Suprapubic skin (tissue), 4 donors: Measurements from ENCODE around the gene GPAM.

Experiments used
- CTCF ChIP-seq, 2 donors: fragments of 200-600 bp in 1 of 2; fragments of 450-650 bp in 1 of 2; sonication (generic) in 1 of 2; IDR thresholded peaks; one replicate each; pipeline ENCODE4 v1.5.1; 2016 to 2019; ENCODE audit warnings: antibody characterized with exemption in 2 of 2, mild to moderate bottlenecking in 1 of 2, moderate library complexity in 1 of 2
- EP300 ChIP-seq: sonication (generic); formaldehyde crosslinking; IDR thresholded peaks from one replicate; pipeline ENCODE4 v1.6.1; 2017; ENCODE audit warnings: antibody characterized with exemption
- POLR2A ChIP-seq, 2 donors: fragments of 450-650 bp; IDR thresholded peaks; one replicate each; pipeline ENCODE4 v1.6.1; 2017; ENCODE audit warnings: antibody characterized with exemption in 2 of 2, mild to moderate bottlenecking in 2 of 2, moderate library complexity in 2 of 2
- POLR2AphosphoS5 ChIP-seq, 3 donors: sonication (generic); formaldehyde crosslinking; IDR thresholded peaks; one replicate each; pipeline ENCODE4 v1.6.1; 2017; ENCODE audit warnings: antibody characterized with exemption in 3 of 3

- TF ChIP-seq CTCF (IDR thresholded peaks at IDR 0.05) (no peak), POLR2A (IDR thresholded peaks at IDR 0.05) (no peak), EP300 (no peak), POLR2AphosphoS5 (IDR thresholded peaks at IDR 0.05) (no peak)
These were observed 30.8 kb upstream of the GPAM start for GRCh38 chr10:112214298-112214926.
